ENCODE measurements around the gene WDR86. TPM values are rescaled to one million over a fixed set of nuclear protein-coding genes. Genes with fewer than 3 reads are reported as not detected.

Gene WDR86
- total and polyA plus RNA-seq, 7 experiments from 2014 or later, result 0.24 to 9.7 (median 2.3) TPM; not detected in 3

DNA sequence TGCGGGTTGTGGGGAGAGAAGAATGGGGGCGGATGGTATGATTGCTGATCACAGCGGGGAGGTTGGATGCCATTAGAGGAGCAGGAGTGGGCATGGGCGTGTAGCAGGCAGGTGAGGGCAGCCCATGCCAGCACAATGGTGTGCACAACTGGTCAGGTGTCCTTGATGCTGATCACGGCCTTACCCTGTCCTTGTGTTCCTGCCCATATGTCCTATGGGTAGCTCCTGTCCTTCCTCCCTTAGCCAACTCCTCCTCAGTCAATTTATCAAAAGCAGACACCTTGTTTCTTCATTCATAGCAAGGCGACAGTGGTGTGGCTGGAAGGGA is 30.7 kb downstream of the WDR86 start:
- Mint-ChIP-seq H3K36me3 (peaks cover 0 to 27% (median 5%) of the 10 kb centered on the region in 5 donors), H3K27ac (peak overlapping the region in 8 of 9 donors; percentile 21 to 58 (median 36)), H3K4me1 (peaks cover 6 to 14% (median 9%) of the 10 kb centered on the region in 7 donors), H3K4me3 (peak overlapping the region in 2 of 10 donors; percentile 17), H3K9me3 (peaks cover 0 to 2% (median 0%) of the 10 kb centered on the region in 11 donors), H3K27me3 (peaks cover 0 to 26% (median 4%) of the 10 kb centered on the region in 5 donors)
- POLR2A ChIA-PET, result no interaction called here
- no peaks in the 10 kb centered on the region for H3K9me3 ChIP-seq (ENCODE audit: control insufficient read depth in 2 of 3, low read length in 3 of 3)
- peaks cover 0 to 41% (median 3%) of the 10 kb centered on the region in 3 experiments for H3K36me3 ChIP-seq (ENCODE audit: control insufficient read depth in 2 of 3, insufficient read depth in 3 of 3, low read length in 3 of 3)
- CTCF ChIA-PET, result no interaction called here
- H3K4me1 ChIP-seq (ENCODE audit: control insufficient read depth in 2 of 2, insufficient read depth in 2 of 2, low read length in 2 of 2), result peaks cover 12 to 19% of the 10 kb centered on the region in 2 donors
- ATAC-seq (no peak), DNase-seq (no peak)
- H3K4me3 ChIP-seq (ENCODE audit: low read length), result no peak overlapping the region
- intact Hi-C loops (cut with micrococcal nuclease), result no loop called here
- H3K27ac ChIP-seq (ENCODE audit: low read depth, low read length), result no peak overlapping the region
- peaks cover 0 to 6% of the 10 kb centered on the region in 2 donors for H3K27me3 ChIP-seq (ENCODE audit: control insufficient read depth in 2 of 2, insufficient read depth in 2 of 2, low read length in 2 of 2)

DNA sequence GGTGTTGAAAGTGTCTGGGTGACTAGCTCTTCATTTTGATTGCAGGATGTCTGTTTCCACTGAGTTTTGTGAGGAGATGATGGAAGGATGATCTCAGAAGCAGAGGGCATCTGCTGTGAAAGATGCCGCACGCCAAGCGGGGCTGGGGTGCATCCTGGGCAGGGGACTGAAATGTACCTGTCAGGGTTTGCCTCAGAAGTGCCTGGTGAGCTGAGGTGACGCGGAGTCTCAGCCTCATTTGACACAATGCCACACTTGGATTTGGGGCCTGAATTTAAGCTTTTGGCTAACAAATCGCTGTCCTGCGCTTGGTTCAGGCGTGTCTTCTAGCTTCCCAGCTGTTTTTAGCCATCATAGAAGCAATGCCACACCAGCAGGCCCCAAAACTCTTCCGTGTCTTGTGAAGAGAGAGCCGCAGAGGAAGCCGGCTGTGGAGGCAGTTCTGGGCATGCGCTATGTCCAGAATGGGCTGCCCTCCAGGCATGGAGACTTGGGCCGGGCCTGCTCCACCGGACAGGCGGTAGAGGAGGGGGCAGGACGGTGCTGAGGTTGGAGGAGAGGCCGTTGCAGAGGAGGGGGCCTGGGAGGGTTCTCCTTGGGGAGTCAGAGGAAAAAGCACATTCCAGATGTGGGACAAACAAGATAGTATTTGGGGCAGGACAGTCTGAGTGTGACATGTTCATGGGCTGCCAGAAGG is 31.2 kb downstream of the WDR86 start:
- intact Hi-C loops (cut with micrococcal nuclease), result no loop called here
- H3K36me3 Mint-ChIP-seq, result peaks cover 0 to 25% (median 5%) of the 10 kb centered on the region in 5 donors

DNA sequence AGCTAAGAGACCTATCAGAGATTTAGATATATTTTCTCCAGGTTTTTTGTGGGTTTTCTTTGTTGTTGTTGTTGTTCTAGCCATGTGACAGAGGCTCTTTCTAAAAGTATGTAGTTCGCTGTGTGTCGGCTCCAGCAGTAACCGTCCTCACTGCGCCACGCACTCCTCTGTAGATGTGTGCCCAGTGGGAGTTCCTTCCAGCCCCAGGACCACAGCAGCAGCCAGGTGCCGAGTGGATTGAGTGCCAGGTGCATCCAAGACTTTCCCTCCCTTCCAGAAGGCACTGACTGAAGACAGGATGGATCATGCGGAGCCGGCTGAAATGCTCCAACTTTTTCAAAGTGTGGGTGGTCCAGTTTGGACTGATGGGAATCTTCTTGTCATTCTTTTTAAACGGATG is 31.8 kb downstream of the WDR86 start:
- Histone ChIP-seq H3K4me1 (ENCODE audit: control insufficient read depth in 2 of 2, insufficient read depth in 2 of 2, low read length in 2 of 2) (peaks cover 12 to 19% of the 10 kb centered on the region in 2 donors), H3K9me3 (ENCODE audit: control insufficient read depth in 2 of 3, low read length in 3 of 3) (no peaks in the 10 kb centered on the region), H3K27ac (ENCODE audit: low read depth, low read length) (no peak overlapping the region), H3K27me3 (ENCODE audit: control insufficient read depth in 2 of 2, insufficient read depth in 2 of 2, low read length in 2 of 2) (peaks cover 0 to 6% of the 10 kb centered on the region in 2 donors), H3K4me3 (ENCODE audit: low read length) (no peak overlapping the region), H3K36me3 (ENCODE audit: control insufficient read depth in 2 of 3, insufficient read depth in 3 of 3, low read length in 3 of 3) (peaks cover 0 to 52% (median 12%) of the 10 kb centered on the region in 3 experiments)
- Mint-ChIP-seq H3K36me3 (peaks cover 0 to 29% (median 5%) of the 10 kb centered on the region in 5 donors), H3K4me1 (peaks cover 6 to 14% (median 9%) of the 10 kb centered on the region in 7 donors), H3K27me3 (peaks cover 0 to 15% (median 0%) of the 10 kb centered on the region in 5 donors), H3K9me3 (no peaks in the 10 kb centered on the region), H3K27ac (peak overlapping the region in 2 of 9 donors; percentile 21 to 58), H3K4me3 (no peak overlapping the region)
- DNase-seq, result no peak
- no peak for ATAC-seq
- ChIA-PET POLR2A (interaction anchor here (0.8 kb wide), 1 partner anchor 71 kb away, joined by 3 read pairs; no protein-coding TSS in a partner anchor), CTCF (interaction anchor here (1.2 kb wide), 1 partner anchor 10 kb away, joined by 3 read pairs; no protein-coding TSS in a partner anchor)
- intact Hi-C loops (cut with micrococcal nuclease), result no loop called here

More for the DNA sequence above, 31.2 kb downstream of the WDR86 start:
- ChIA-PET CTCF (no interaction called here), POLR2A (interaction anchor here (0.8 kb wide), 1 partner anchor 71 kb away, joined by 3 read pairs; no protein-coding TSS in a partner anchor)
- Mint-ChIP-seq H3K27ac (peak overlapping the region in 8 of 9 donors; percentile 2 to 58 (median 44)), H3K4me1 (peaks cover 6 to 14% (median 9%) of the 10 kb centered on the region in 7 donors), H3K4me3 (no peak overlapping the region), H3K27me3 (peaks cover 0 to 21% (median 0%) of the 10 kb centered on the region in 5 donors), H3K9me3 (no peaks in the 10 kb centered on the region)
- peaks cover 0 to 46% (median 8%) of the 10 kb centered on the region in 3 experiments for H3K36me3 ChIP-seq (ENCODE audit: control insufficient read depth in 2 of 3, insufficient read depth in 3 of 3, low read length in 3 of 3)
- DNase-seq (no peak), ATAC-seq (no peak)
- H3K27ac ChIP-seq (ENCODE audit: low read depth, low read length), result no peak overlapping the region
- no peak overlapping the region for H3K4me3 ChIP-seq (ENCODE audit: low read length)
- no peaks in the 10 kb centered on the region for H3K9me3 ChIP-seq (ENCODE audit: control insufficient read depth in 2 of 3, low read length in 3 of 3)
- peaks cover 12 to 19% of the 10 kb centered on the region in 2 donors for H3K4me1 ChIP-seq (ENCODE audit: control insufficient read depth in 2 of 2, insufficient read depth in 2 of 2, low read length in 2 of 2)
- peaks cover 0 to 6% of the 10 kb centered on the region in 2 donors for H3K27me3 ChIP-seq (ENCODE audit: control insufficient read depth in 2 of 2, insufficient read depth in 2 of 2, low read length in 2 of 2)

DNA sequence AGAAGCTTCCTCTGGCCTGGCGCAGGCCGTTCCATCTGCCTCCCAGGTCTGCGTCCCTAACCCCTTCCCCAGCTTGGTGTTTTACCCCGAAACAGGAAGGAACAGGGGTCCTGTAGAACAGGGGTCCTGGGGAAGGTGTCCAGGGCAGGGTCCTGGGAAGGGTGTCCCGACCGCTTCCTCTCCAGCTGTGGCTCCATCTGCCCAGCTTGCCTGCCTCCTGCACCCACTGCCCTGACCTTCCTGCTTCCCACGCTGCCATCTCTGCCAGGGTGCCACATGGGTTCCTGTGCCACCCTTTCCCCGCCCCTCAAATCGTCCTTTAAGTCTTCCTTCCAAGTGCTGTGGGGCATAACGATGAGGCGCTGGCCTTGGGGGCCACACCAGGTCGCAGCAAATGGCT is 32.4 kb downstream of the WDR86 start:
- Mint-ChIP-seq H3K9me3 (no peaks in the 10 kb centered on the region), H3K27ac (peak overlapping the region in 2 of 9 donors; percentile 58 to 85), H3K4me3 (no peak overlapping the region), H3K4me1 (peaks cover 4 to 12% (median 9%) of the 10 kb centered on the region in 7 donors), H3K36me3 (peaks cover 0 to 35% (median 5%) of the 10 kb centered on the region in 5 donors), H3K27me3 (peaks cover 0 to 9% (median 0%) of the 10 kb centered on the region in 5 donors)
- ATAC-seq (no peak), DNase-seq (no peak)
- Histone ChIP-seq H3K27ac (ENCODE audit: low read depth, low read length) (no peak overlapping the region), H3K4me3 (ENCODE audit: low read length) (no peak overlapping the region), H3K27me3 (ENCODE audit: control insufficient read depth in 2 of 2, insufficient read depth in 2 of 2, low read length in 2 of 2) (peaks cover 0 to 5% of the 10 kb centered on the region in 2 donors), H3K36me3 (ENCODE audit: control insufficient read depth in 2 of 3, insufficient read depth in 3 of 3, low read length in 3 of 3) (peaks cover 0 to 58% (median 12%) of the 10 kb centered on the region in 3 experiments), H3K9me3 (ENCODE audit: control insufficient read depth in 2 of 3, low read length in 3 of 3) (no peaks in the 10 kb centered on the region), H3K4me1 (ENCODE audit: control insufficient read depth in 2 of 2, insufficient read depth in 2 of 2, low read length in 2 of 2) (peaks cover 9 to 15% of the 10 kb centered on the region in 2 donors)
- ChIA-PET POLR2A (no interaction called here), CTCF (interaction anchor here (1.2 kb wide), 1 partner anchor 9 kb away, joined by 3 read pairs; no protein-coding TSS in a partner anchor)
- intact Hi-C loops (cut with micrococcal nuclease), result no loop called here

DNA sequence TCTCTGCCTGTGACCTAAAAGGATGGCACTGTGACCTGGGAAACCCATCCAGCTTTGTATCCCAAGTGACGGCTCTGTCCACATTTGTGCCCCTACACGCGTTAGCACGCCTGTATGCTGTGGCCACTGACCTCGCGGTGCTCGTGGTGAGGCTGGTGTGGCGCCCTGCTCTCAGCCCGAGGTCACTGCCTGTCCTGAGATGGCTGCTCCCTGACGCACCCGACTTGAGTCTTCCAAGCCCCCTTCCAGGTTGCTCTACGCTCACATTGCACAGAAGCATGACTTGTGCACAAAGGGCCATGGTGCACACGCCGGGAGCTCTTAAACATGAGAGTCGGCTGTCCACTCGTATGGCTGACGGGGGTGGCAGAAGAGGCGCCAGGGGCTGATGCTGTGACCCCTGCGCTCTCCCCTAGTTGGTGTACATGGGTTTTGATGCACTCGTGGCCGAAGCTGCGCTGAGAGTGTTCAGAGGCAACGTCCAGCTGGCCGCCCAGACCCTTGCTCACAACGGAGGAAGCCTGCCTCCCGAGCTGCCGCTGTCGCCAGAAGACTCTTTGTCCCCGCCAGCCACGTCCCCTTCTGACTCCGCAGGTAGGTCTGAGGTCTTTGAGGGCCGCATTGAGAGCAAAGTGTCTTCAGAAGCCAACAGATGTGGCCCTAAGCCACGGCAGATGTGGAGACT is 33.5 kb downstream of the WDR86 start:
- Mint-ChIP-seq H3K4me1 (peaks cover 0 to 9% (median 7%) of the 10 kb centered on the region in 7 donors), H3K36me3 (peaks cover 0 to 38% (median 5%) of the 10 kb centered on the region in 5 donors), H3K9me3 (no peaks in the 10 kb centered on the region), H3K4me3 (no peak overlapping the region), H3K27me3 (peaks cover 0 to 4% (median 0%) of the 10 kb centered on the region in 5 donors), H3K27ac (peak overlapping the region in 1 of 9 donors; percentile 36)
- ChIA-PET POLR2A (no interaction called here), CTCF (no interaction called here)
- H3K36me3 ChIP-seq (ENCODE audit: control insufficient read depth in 2 of 3, insufficient read depth in 3 of 3, low read length in 3 of 3), result peaks cover 0 to 68% (median 12%) of the 10 kb centered on the region in 3 experiments
- no peak for ATAC-seq
- no peaks in the 10 kb centered on the region for H3K9me3 ChIP-seq (ENCODE audit: control insufficient read depth in 2 of 3, low read length in 3 of 3)
- intact Hi-C loops (cut with micrococcal nuclease), result no loop called here
- H3K4me3 ChIP-seq (ENCODE audit: low read length), result no peak overlapping the region
- no peaks in the 10 kb centered on the region for H3K27me3 ChIP-seq (ENCODE audit: control insufficient read depth in 2 of 2, insufficient read depth in 2 of 2, low read length in 2 of 2)
- no peak overlapping the region for H3K27ac ChIP-seq (ENCODE audit: low read depth, low read length)
- H3K4me1 ChIP-seq (ENCODE audit: control insufficient read depth in 2 of 2, insufficient read depth in 2 of 2, low read length in 2 of 2), result peaks cover 4 to 7% of the 10 kb centered on the region in 2 donors
- DNase-seq, result no peak

DNA sequence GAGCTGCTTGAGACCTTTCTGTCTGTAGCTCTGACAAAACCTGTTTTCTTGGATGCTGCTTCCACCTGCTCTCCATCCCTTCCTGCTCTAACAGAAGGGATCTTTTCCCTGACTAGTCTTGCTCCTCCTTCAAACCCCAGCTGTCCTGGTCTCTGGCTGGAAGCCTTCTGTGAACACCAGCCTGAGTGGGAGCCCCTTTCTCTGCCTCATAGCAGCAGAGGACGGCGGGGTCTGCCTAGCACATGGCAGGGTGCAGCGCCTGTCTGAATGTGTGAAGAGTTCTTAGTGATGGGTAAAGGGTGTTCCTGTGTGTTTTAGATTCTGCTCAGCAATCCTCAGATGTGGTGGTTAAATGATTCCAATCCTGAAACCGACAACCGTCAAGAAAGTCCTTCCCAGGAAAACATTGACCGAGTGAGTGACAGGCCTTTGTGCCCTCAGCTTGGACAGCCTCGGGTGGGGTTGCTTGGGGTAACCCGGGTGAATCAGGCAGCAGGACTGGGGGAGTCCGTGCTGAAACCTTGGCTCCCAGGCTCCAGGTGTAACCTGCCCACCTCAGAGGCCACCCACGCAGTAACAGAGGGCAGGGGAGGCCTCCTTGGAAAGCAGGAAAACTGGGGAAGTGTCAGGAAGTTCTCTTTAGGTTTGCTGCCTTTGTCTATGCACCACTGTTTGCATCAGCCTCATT is 34.2 kb downstream of the WDR86 start:
- H3K27ac Mint-ChIP-seq, result peak overlapping the region in 3 of 9 donors; percentile 14 to 84 (median 69)
- H3K27me3 ChIP-seq (ENCODE audit: control insufficient read depth in 2 of 2, insufficient read depth in 2 of 2, low read length in 2 of 2), result no peaks in the 10 kb centered on the region
- H3K27ac ChIP-seq (ENCODE audit: low read depth, low read length), result no peak overlapping the region
- no peaks in the 10 kb centered on the region for H3K9me3 ChIP-seq (ENCODE audit: control insufficient read depth in 2 of 3, low read length in 3 of 3)
- ATAC-seq (no peak), DNase-seq (no peak)
- CTCF ChIA-PET, result no interaction called here
- intact Hi-C loops (cut with micrococcal nuclease), result no loop called here
- no peak overlapping the region for H3K4me3 ChIP-seq (ENCODE audit: low read length)
- no peak overlapping the region for H3K4me3 Mint-ChIP-seq
- H3K36me3 Mint-ChIP-seq, result peaks cover 0 to 41% (median 5%) of the 10 kb centered on the region in 5 donors
- H3K4me1 ChIP-seq (ENCODE audit: control insufficient read depth in 2 of 2, insufficient read depth in 2 of 2, low read length in 2 of 2), result peaks cover 0 to under 1% of the 10 kb centered on the region in 2 donors
- peaks cover 0 to 5% (median 4%) of the 10 kb centered on the region in 7 donors for H3K4me1 Mint-ChIP-seq
- peaks cover 0 to 75% (median 12%) of the 10 kb centered on the region in 3 experiments for H3K36me3 ChIP-seq (ENCODE audit: control insufficient read depth in 2 of 3, insufficient read depth in 3 of 3, low read length in 3 of 3)
- H3K27me3 Mint-ChIP-seq, result no peaks in the 10 kb centered on the region
- no peaks in the 10 kb centered on the region for H3K9me3 Mint-ChIP-seq
- POLR2A ChIA-PET, result no interaction called here

Data from naive thymus-derived CD4-positive, alpha-beta T cell (primary cell).